GM10847 (cell line): Measurements from ENCODE around the gene CHSY1.

Source experiments
- POLR2A ChIP-seq: IDR thresholded peaks from 2 replicates; pipeline ENCODE4 v1.6.1; 2011; ENCODE audit not compliant: insufficient read length; ENCODE audit errors: extremely low read depth

Gene CHSY1

DNA sequence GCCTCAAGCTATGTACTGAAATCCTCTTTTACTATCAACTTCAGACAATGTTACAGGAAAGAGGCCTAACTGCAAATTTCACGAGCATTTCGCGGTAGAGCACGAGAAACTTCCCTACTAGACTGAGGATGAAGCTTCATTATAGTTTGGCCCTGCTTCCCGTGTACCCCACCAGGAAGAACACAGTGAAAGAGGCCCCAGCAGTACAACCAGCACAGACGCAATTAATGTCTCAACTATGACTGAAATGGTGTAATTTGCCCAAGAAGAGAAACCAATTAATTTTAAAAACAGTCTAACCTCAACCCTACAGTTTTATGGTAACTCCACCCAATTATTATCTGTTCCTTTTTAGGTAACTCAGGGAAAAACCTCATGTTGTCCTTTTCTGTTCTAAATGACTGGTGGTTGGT is 12.1 kb downstream of the CHSY1 start:
- TF ChIP-seq POLR2A: no peak

DNA sequence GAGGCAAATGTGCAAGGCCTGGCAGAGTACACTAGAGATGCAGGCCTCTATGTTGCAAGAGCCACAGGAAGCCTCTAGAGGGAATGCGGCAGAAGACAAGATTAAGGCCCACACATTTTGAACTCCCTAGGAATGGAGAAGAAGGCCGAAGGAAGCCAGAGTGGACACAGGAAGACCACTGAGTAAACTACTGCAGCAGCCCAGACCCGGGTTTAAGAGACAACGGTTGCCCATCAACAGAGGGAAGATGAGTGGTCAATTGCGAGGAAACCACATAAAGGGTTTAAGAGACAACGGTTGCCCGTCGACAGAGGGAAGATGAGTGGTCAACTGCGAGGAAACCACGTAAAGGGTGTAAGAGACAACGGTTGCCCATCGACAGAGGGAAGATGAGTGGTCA is 14.6 kb downstream of the CHSY1 start:
- TF ChIP-seq POLR2A: no peak

DNA sequence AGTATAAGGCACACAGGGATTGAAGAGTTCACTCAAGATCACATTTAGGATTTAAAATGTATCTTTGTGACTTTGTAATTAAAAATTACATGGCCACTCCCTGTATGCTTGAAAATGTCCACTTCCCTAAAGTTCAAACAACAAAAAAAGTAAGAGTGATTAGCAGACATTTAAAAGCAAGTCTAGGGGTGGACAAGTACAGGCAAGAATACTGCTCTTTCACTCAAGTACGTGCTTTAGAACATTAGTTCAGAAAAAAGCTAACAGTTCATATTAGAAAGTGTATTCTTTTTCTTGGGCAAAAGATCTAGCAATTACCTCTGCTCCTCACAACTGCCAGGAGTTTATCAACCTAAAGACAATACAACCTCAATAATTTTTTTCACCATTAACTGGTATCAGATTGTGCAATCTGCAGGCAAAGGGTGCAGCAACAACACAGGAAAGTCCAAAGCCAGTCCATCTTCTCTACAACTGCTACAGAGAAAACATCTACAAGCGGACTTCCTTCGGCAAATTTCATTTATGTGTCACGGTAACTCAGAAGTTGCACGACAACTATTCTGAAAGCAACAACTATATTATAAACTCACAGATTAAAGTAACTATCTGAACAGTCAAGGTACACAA is 18.1 kb downstream of the CHSY1 start:
- no peak for TF ChIP-seq POLR2A

DNA sequence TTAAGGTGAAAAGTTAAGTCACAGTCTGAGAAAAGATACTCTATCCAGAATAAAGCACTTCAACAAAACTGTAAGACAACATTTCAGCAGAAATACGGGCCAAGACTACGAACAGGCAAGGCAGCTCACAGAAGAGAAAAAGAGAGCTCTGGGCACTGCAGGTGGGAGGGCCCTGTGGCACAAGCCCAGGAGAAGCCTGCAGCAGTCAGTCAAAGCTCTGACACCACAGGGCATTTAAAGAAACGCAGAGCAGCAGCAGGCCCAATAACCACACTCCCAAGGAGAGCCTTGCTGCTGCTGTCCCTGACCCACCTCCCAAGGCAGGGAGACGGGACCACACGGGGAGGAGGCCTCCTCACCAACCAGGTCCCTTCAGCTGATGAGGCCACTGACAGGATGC is 19.2 kb downstream of the CHSY1 start:
- no peak for TF ChIP-seq POLR2A

DNA sequence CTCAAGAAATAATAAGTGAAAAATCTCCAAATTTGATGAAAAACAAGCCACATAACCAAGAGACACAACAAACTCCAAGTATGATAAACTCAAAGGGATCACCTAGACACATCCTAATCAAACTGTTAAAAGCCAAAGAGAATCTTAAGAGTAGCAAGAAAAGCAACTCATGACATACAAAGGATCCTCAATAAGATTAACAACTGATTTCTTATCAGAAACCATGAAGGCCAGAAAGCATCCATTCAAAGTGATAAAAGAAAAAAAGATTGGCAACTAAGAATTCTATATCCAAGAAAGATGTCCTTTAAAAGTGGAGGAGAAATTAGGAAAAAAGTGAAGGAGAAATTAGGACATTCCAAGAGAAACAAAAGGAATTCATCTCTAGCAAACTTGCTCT is 23.5 kb downstream of the CHSY1 start:
- no peak for TF ChIP-seq POLR2A

DNA sequence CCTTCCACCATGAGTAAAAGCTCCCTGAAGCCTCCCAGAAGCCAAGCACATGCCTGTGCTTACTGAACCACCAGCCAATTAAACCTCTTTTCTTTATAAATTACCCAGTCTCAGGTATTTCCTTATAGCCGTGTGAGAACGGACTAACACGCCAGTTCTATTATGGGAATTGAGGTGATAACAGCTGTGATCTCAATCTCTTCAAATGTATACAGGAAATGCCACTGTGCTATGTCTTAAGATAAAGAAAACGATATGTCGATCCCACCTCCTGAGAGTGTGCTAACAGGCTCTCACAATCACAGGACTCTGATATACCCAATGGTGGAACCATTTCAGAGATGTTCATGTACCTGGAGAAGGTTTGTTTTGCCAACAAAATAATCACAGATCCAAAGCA is 26.2 kb downstream of the CHSY1 start:
- TF ChIP-seq POLR2A: no peak

DNA sequence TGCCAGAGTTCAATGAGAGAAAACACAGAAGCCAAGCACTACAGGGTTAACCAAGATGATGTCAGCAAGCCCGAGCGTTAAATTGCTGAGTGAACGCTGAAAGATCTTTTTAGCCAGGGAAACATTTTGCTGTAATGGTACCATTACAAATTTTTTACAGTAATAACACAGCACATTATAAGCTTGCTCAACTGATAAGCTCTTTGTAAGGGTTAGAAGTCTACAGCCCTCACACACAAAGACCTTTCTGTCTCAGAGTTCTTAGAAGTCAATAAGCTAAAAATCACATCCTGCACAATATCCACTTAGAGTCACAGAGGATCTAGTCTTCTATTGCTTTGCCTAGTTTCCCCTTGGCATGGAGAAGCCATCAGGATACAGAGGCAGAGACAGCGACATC is 29.9 kb downstream of the CHSY1 start:
- TF ChIP-seq POLR2A: no peak

DNA sequence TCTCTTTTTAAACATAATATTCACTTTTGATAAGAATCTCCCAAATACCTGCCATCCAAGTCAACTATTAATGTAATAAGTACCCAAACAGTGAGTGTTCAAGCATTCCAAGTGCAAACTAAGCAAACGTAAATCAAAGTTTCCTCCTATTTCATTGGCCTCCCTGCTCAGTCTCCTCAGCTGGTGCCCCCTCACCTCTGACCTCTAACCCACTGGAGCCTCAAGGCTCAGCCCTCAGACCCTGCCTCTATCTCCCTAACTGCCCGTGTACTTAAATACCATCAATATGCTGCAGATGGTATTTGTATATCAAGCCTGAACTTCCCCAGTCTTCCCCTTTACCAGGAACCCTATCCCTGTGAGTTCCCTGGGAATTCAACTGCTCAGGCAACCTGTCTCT is 31.8 kb downstream of the CHSY1 start:
- no peak for TF ChIP-seq POLR2A

DNA sequence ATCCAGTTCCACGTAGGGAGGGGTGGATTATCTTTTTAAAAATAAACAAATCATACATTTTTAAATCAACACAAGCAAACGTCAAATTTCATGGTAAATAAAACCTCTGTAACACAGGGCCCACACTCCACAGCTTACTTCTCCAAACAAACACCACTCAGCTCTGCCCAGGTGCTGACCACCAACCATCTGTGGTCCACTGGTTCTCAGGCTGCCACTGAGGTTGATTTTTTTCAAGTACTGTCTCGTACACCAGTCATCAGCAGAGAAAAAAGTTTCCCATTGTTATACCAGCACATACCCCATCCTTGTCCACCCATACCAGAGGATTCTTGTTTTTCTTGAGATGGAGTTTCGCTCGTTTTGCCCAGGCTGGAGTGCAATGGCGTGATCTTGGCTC is 32.4 kb downstream of the CHSY1 start:
- no peak for TF ChIP-seq POLR2A

DNA sequence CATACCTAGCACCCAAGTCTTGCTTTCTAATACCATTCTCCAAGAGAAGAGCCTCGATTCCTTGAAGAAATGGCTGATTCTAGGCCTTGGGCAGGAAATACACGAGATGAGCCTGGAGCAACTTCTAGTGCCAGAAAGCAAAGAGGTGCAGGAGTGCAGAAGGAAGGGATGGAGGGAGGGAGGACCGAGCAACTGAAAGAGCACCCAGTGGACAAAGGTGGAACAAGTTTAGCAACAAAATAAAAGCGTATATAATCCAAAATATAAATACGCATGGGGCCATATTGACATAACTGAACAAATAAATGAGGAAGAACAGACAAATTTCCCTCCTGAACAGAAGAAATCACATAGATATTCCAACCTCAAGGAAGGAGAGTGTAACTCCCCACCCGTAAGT is 34.4 kb downstream of the CHSY1 start:
- no peak for TF ChIP-seq POLR2A

DNA sequence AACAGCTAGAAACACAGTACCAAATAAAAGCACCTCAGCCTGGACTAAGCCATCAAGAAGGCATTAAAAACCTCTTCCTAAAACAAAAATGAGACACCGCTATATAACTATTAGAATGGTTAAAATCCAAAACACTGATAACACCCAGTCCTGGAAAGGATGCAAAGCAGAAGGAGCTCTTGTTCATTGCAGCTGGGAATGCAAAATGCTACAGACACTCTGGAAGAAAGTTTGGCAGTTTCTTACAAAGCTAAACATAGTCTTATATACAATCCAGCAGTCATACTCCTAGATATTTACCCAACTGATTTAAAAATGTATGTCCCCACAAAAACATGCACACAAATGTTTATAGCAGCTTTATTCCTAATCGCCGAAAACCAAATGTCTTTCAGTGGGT is 35.7 kb downstream of the CHSY1 start:
- TF ChIP-seq POLR2A: no peak

DNA sequence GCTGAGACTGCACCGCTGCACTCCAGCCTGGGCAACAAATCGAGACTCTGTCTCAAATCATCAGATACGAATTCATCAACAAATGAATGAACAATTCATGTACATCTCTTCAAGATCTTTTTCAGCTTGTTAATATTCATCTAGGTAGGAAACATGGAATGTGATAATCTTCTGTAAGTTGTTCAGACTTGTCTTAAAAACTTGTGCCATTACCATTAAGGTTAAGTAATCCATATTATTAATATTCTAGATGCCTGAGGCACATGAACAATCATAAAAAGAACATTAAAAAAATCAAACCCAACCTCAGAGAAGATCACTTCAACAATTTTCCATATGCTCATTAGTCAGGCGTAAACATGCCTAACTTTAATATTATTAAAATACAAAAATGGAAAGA is 36.2 kb downstream of the CHSY1 start:
- TF ChIP-seq POLR2A: no peak

DNA sequence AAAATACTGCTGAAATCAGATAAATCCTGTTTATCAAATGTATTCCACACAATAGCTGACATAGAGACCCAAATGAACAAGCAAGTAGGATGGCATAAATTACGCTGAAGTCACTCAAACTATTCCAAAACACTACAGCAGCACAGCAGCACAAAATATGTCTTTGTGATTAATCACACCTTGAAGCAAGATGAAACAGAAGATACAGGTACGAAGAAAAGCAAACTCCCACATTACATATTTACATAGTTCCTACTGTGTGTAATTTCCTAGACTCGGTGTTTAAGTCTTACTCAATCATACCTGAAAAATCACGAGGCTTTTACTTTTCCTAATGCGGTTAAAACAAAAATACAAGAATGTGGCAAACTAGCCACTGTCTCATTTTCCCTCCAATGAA is 38.3 kb downstream of the CHSY1 start:
- TF ChIP-seq POLR2A: no peak

DNA sequence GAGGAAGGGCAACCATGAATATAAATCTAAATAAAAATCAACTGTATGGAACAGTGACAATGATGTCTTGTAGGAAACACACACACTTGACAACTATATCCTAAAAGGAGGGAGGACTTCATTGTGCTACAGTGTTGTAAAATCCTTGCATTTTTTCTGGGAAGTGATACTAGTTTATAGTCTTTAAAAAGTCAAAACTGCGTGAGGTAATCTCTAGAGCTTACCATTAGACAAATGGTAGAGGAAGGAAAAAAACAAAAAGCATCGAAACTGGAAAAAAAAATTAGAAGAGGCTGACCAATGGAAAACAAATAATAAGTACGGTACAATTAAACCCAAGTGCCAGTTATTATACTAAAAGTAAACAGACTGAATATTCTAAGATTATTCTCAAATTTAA is 38.7 kb downstream of the CHSY1 start:
- TF ChIP-seq POLR2A: no peak

DNA sequence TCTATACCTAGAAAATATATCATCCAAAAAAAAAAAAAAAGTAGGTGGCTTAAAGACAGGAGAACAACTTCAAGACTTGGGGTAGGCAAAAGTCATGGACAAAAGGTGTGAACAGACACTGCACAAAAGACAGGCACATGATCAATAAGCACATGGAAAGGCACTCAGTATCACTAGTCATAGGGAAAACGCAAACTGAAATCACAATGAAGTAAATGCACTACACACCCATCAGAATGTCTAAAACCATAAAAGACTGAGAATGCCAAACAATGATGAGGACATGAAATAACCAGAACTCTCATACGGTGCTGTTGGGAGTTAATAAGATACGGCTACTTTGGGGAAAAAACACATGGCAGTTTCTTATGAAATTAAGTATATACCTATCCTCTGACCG is 40.0 kb downstream of the CHSY1 start:
- TF ChIP-seq POLR2A: no peak

DNA sequence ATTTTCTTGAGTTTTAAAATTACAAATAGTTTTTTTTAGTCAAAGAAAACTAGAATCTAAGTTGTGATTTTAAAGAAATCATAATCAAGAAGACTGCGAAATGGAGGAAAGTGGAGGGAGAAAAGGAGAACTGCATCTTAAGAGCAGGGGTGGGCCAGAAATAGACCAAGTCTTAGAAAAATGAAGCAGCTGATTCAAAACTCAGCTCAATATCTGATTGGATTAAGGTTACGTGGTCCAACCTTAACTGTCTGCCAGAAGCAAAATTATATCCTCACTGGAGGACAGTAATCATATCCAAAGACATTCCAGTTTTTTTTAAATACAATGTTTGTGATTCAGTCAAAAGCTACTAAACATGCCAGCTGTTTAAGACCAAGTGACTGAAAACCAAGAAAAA is 41.4 kb downstream of the CHSY1 start:
- no peak for TF ChIP-seq POLR2A

DNA sequence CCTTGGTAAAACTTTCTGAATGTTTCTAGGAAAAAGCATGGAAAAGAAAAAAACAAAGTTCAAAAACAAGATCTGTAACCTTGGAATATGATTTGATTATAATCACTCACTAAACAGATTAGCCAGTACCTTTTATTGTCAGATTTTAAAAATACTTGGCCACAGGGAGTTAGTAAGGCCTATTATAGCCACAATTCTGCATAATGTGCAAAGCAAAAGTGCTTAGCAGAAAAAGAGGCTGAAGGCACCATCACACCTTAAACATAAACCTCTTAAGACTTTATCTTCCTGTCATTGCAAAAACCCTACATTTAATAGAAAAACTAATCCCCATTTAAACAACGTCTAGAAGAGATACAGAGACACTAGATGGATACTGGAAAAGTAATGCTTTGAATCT is 41.8 kb downstream of the CHSY1 start:
- no peak for TF ChIP-seq POLR2A
